GM23248 (cell line): ENCODE results near the gene LUC7L3. TPM values are rescaled to one million over a fixed set of nuclear protein-coding genes. Genes with fewer than 3 reads are reported as not detected.

Experiments
- DNase-seq: peaks from one replicate; pipeline ENCODE4 v3.0.0-alpha.2; 2015
- H2AFZ ChIP-seq: fragments of 200-600 bp; sonication (generic); 2 replicates; pipeline ENCODE4 v1.6.1; 2016; ENCODE audit warnings: antibody characterized with exemption
- H3F3A ChIP-seq: fragments of 200-600 bp; sonication (generic); 2 replicates; pipeline ENCODE4 v1.6.1; 2016; ENCODE audit warnings: mild to moderate bottlenecking, antibody characterized with exemption, mixed run types; ENCODE audit not compliant: insufficient read depth
- H3K27ac ChIP-seq: fragments of 200-600 bp; sonication (generic); 2 replicates; pipeline ENCODE4 v1.5.1; 2016; ENCODE audit warnings: mild to moderate bottlenecking
- H3K27me3 ChIP-seq: fragments of 200-600 bp; sonication (generic); replicated peaks from 2 replicates; pipeline ENCODE4 v1.6.1; 2016; ENCODE audit warnings: mild to moderate bottlenecking; ENCODE audit not compliant: insufficient read depth
- H3K36me3 ChIP-seq: fragments of 200-600 bp; sonication (generic); 2 replicates; pipeline ENCODE4 v1.6.1; 2016; ENCODE audit warnings: low read depth, mild to moderate bottlenecking
- H3K4me1 ChIP-seq: fragments of 200-600 bp; sonication (generic); 2 replicates; pipeline ENCODE4 v1.6.1; 2016; ENCODE audit warnings: mild to moderate bottlenecking; ENCODE audit not compliant: insufficient read depth
- H3K4me2 ChIP-seq: fragments of 200-600 bp; sonication (generic); one replicate; pipeline ENCODE4 v1.6.1; 2016; ENCODE audit warnings: mild to moderate bottlenecking; ENCODE audit not compliant: unreplicated experiment
- H3K4me3 ChIP-seq: fragments of 200-600 bp; sonication (generic); 2 replicates; pipeline ENCODE4 v1.5.1; 2016; ENCODE audit warnings: mild to moderate bottlenecking
- H3K79me2 ChIP-seq: fragments of 200-600 bp; sonication (generic); 2 replicates; pipeline ENCODE4 v1.6.1; 2016; ENCODE audit warnings: mild to moderate bottlenecking; ENCODE audit not compliant: insufficient read depth
- H3K9ac ChIP-seq: fragments of 200-600 bp; sonication (generic); 2 replicates; pipeline ENCODE4 v1.6.1; 2016; ENCODE audit warnings: mild to moderate bottlenecking
- H3K9me2 ChIP-seq: fragments of 200-600 bp; sonication (generic); 2 replicates; pipeline ENCODE4 v1.6.1; 2016; ENCODE audit warnings: mixed run types, mild to moderate bottlenecking, moderate library complexity; ENCODE audit not compliant: insufficient read depth
- H3K9me3 ChIP-seq: fragments of 200-600 bp; sonication (generic); one replicate; pipeline ENCODE4 v1.6.1; 2017; ENCODE audit warnings: low read depth
- H4K20me1 ChIP-seq: fragments of 200-600 bp; sonication (generic); 2 replicates; pipeline ENCODE4 v1.6.0; 2016; ENCODE audit not compliant: insufficient read depth
- EZH2 ChIP-seq: fragments of 200-600 bp; sonication (generic); IDR thresholded peaks from 2 replicates; pipeline ENCODE4 v1.6.1; 2018; ENCODE audit warnings: antibody characterized with exemption, mild to moderate bottlenecking; ENCODE audit not compliant: insufficient read depth, poor library complexity, severe bottlenecking
- EZH2phosphoT487 ChIP-seq: fragments of 200-600 bp; sonication (generic); IDR thresholded peaks from 2 replicates; pipeline ENCODE4 v1.6.1; 2018; ENCODE audit warnings: antibody characterized with exemption, moderate library complexity, mild to moderate bottlenecking, low read depth; ENCODE audit not compliant: insufficient read depth
- WGBS, 2 experiments: methylation state at CpG; one replicate each; pipeline ENCODE4 v1.1.6; 2015 to 2017; ENCODE audit warnings: low lambda C conversion rate in 2 of 2, low coverage in 1 of 2; ENCODE audit errors: missing lambda C conversion rate in 2 of 2; 5-methylcytosine and 5-hydroxymethylcytosine counted together
- in situ Hi-C: fragments of 300-500 bp; cut with MboI; formaldehyde crosslinking; loops from 2 replicates; pipeline ENCODE4 v1.15.0; 2020
- polyA plus RNA-seq: library from polyadenylated mRNA; unstranded; fragments of >200 nt; fragmentation: Nextera tagmentation; extraction: Ambion mirVana; gene quantifications from 2 replicates; pipeline ENCODE4 v1.2.1, GENCODE V29; 2016
- total RNA-seq: library from RNA; depleted of rRNA; stranded (reverse); fragments of >200 nt; shearing (Covaris generic); gene quantifications from 2 replicates; pipeline ENCODE4 v1.2.3, GENCODE V29; 2014

LUC7L3 gene
- total and polyA plus RNA-seq, 2 experiments from 2014 or later, result 59.1 to 138 TPM

GRCh38 chr17:50688245-50688644 lies 31.2 kb upstream of the LUC7L3 start:
- Histone ChIP-seq H3K9me3 (no peaks in the 10 kb centered on the region), H3K4me2 (no peak overlapping the region), H3K4me3 (no peak overlapping the region), H3K9me2 (no peaks in the 10 kb centered on the region), H3K27ac (no peak overlapping the region), H3K79me2 (no peaks in the 10 kb centered on the region), H4K20me1 (no peaks in the 10 kb centered on the region), H3K36me3 (no peaks in the 10 kb centered on the region), H2AFZ (no peak overlapping the region), H3K4me1 (peaks cover 52% of the 10 kb centered on the region), H3K27me3 (no peaks in the 10 kb centered on the region), H3K9ac (no peak overlapping the region), H3F3A (peaks cover 51% of the 10 kb centered on the region)
- no peak for DNase-seq
- no peak for TF ChIP-seq EZH2phosphoT487
- WGBS, 2 experiments, result 98 to 100% methylated on average over 3 of the region's 3 CpGs
- in situ Hi-C loops, result no loop called here

- Histone ChIP-seq H3K79me2 (no peaks in the 10 kb centered on the region), H3K27ac (no peak overlapping the region), H2AFZ (no peak overlapping the region), H3K9me3 (no peaks in the 10 kb centered on the region), H3K36me3 (no peaks in the 10 kb centered on the region), H3K27me3 (no peaks in the 10 kb centered on the region), H3K4me2 (no peak overlapping the region), H3K4me3 (no peak overlapping the region), H3K9ac (no peak overlapping the region), H3K9me2 (no peaks in the 10 kb centered on the region), H3K4me1 (peaks cover 62% of the 10 kb centered on the region), H3F3A (peaks cover 61% of the 10 kb centered on the region), H4K20me1 (no peaks in the 10 kb centered on the region)
- TF ChIP-seq EZH2, result no peak
- no peak for TF ChIP-seq EZH2phosphoT487
- in situ Hi-C loops, result no loop called here
- DNase-seq, result peak; percentile 75
- WGBS, 2 experiments, result 24 to 30% methylated on average over 4 of the region's 4 CpGs
These were observed 30.2 kb upstream of the LUC7L3 start for GRCh38 chr17:50689251-50689650.

- Histone ChIP-seq H3K4me3 (no peak overlapping the region), H3K79me2 (no peaks in the 10 kb centered on the region), H3F3A (peaks cover 68% of the 10 kb centered on the region), H3K27me3 (no peaks in the 10 kb centered on the region), H3K4me1 (peaks cover 69% of the 10 kb centered on the region), H3K36me3 (no peaks in the 10 kb centered on the region), H2AFZ (no peak overlapping the region), H3K9ac (no peak overlapping the region), H3K27ac (no peak overlapping the region), H3K9me3 (no peaks in the 10 kb centered on the region), H4K20me1 (no peaks in the 10 kb centered on the region), H3K4me2 (no peak overlapping the region), H3K9me2 (no peaks in the 10 kb centered on the region)
- DNase-seq, result no peak
- in situ Hi-C loops, result no loop called here
- no peak for TF ChIP-seq EZH2
- TF ChIP-seq EZH2phosphoT487, result no peak
- 88 to 89% methylated on average over 15 to 18 of the region's 19 CpGs for WGBS, 2 experiments
These were observed 29.2 kb upstream of the LUC7L3 start for GRCh38 chr17:50689956-50690886.

GRCh38 chr17:50690887-50691549 lies 28.4 kb upstream of the LUC7L3 start:
- no peak overlapping the region for H3K4me3 ChIP-seq
- no peak for DNase-seq
- H3K36me3 ChIP-seq, result peaks cover 7% of the 10 kb centered on the region
- no peaks in the 10 kb centered on the region for H3K9me3 ChIP-seq
- 0 out of 2 replicates have a peak overlapping the region, but pooled peaks have one; percentile 19 for H3K27ac ChIP-seq
- no peaks in the 10 kb centered on the region for H3K9me2 ChIP-seq
- H2AFZ ChIP-seq, result no peak overlapping the region
- no peaks in the 10 kb centered on the region for H3K27me3 ChIP-seq
- no peak overlapping the region for H3K4me2 ChIP-seq
- TF ChIP-seq EZH2, result no peak
- no peak for TF ChIP-seq EZH2phosphoT487
- peaks cover 68% of the 10 kb centered on the region for H3F3A ChIP-seq
- no peak overlapping the region; the same call in 1 of the 2 replicates for H3K9ac ChIP-seq
- peaks cover 65% of the 10 kb centered on the region for H3K4me1 ChIP-seq
- H4K20me1 ChIP-seq, result no peaks in the 10 kb centered on the region
- in situ Hi-C loops, result no loop called here
- no peaks in the 10 kb centered on the region for H3K79me2 ChIP-seq
- WGBS, 2 experiments, result 81 to 84% methylated on average over 9 of the region's 9 CpGs
